IMR-90 (cell line): ENCODE results near the gene PAQR9.

Experiments used
- BHLHE40 ChIP-seq: fragments of 150-350 bp; IDR thresholded peaks from 2 replicates; pipeline ENCODE4 v1.6.1; 2016; ENCODE audit warnings: mild to moderate bottlenecking, low read depth, low read length
- CHD1 ChIP-seq: IDR thresholded peaks from 2 replicates; pipeline ENCODE4 v1.6.1; 2012; ENCODE audit warnings: low read depth, low read length, improper control_type of control experiment
- MAFK ChIP-seq: IDR thresholded peaks from 2 replicates; pipeline ENCODE4 v1.6.1; 2012; ENCODE audit warnings: low read depth, low read length, improper control_type of control experiment
- NFE2L2 ChIP-seq: fragments of 150-350 bp; IDR thresholded peaks from 2 replicates; pipeline ENCODE4 v1.6.1; 2016; ENCODE audit warnings: low read depth, mild to moderate bottlenecking, low read length
- POLR2A ChIP-seq: IDR thresholded peaks from 2 replicates; pipeline ENCODE4 v1.6.1; 2012; ENCODE audit warnings: mild to moderate bottlenecking, low read depth, low read length
- SMC3 ChIP-seq: fragments of 150-350 bp; IDR thresholded peaks from 2 replicates; pipeline ENCODE4 v1.6.1; 2016; ENCODE audit warnings: low read depth, mild to moderate bottlenecking, antibody characterized with exemption, low read length, moderate library complexity
- TF ChIP-seq, protein P1 (sequence below): conservative IDR thresholded peaks from 2 replicates; pipeline ENCODE4 v1.5.1; 2012; ENCODE audit warnings: mild to moderate bottlenecking, low read depth, low read length, improper control_type of control experiment

DNA sequence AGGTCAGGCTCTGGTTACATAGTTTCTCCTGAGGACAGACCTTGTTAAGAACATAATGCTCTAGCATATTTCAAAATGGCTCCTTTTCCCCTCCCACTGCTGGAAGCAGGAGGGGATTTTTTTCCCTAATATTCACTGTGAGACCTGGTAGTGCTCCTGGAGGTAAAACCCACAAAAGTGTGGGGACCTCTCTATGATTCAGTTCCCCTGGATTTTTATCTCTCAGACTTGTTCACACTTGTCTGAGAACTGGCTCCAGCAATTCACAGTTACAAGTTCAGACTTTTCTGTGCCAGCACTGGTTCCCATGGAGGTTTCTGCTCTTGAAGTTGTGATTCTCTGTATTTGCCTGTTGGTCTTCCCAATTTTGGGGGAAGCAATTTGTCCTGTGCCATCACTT lies 38.3 kb downstream of the PAQR9 start:
- TF ChIP-seq, protein P1, sequence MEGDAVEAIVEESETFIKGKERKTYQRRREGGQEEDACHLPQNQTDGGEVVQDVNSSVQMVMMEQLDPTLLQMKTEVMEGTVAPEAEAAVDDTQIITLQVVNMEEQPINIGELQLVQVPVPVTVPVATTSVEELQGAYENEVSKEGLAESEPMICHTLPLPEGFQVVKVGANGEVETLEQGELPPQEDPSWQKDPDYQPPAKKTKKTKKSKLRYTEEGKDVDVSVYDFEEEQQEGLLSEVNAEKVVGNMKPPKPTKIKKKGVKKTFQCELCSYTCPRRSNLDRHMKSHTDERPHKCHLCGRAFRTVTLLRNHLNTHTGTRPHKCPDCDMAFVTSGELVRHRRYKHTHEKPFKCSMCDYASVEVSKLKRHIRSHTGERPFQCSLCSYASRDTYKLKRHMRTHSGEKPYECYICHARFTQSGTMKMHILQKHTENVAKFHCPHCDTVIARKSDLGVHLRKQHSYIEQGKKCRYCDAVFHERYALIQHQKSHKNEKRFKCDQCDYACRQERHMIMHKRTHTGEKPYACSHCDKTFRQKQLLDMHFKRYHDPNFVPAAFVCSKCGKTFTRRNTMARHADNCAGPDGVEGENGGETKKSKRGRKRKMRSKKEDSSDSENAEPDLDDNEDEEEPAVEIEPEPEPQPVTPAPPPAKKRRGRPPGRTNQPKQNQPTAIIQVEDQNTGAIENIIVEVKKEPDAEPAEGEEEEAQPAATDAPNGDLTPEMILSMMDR, result no peak
- TF ChIP-seq CHD1 (no peak), POLR2A (no peak), MAFK (no peak), BHLHE40 (no peak), SMC3 (no peak), NFE2L2 (no peak)
